Measurements from ENCODE around the gene NRM.

- no peak for TF ChIP-seq CTCF (IDR thresholded peaks at IDR 0.05)
- no peak for TF ChIP-seq POLR2A (IDR thresholded peaks at IDR 0.05; ENCODE audit: low read depth)
- TF ChIP-seq EP300 (IDR thresholded peaks at IDR 0.05), result no peak
Observed at GRCh38 chr6:30725713-30726505, 35.1 kb upstream of the NRM start.
